GM19351 (cell line): Measurements from ENCODE around the gene MACROD2.

Experiments
- ATAC-seq: cut with Tn5 transposase; IDR thresholded peaks from one replicate; pipeline ENCODE4 v1.9.1; 2021; ENCODE audit warnings: mild to moderate bottlenecking, moderate library complexity; ENCODE audit not compliant: unreplicated experiment

Gene MACROD2

DNA sequence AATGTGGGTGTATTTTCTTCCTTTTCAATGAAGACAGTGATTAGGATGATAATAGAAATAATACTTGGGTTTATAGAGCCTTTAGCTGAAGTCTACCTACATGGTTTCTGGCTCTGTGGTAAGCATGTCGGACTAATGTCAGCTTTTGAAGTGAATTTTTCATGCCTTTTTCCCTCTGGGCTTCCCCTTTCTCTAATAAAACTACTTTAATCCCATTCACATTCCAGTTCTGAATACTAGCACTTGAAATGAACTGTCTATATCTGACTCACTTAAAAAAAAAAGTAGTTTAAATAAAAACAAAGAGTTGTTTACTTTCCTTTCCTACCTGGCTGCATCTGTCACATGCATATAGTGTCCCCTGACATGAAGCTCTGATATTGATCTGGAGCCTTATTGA lies 888.0 kb downstream of the MACROD2 start:
- ATAC-seq: no peak

DNA sequence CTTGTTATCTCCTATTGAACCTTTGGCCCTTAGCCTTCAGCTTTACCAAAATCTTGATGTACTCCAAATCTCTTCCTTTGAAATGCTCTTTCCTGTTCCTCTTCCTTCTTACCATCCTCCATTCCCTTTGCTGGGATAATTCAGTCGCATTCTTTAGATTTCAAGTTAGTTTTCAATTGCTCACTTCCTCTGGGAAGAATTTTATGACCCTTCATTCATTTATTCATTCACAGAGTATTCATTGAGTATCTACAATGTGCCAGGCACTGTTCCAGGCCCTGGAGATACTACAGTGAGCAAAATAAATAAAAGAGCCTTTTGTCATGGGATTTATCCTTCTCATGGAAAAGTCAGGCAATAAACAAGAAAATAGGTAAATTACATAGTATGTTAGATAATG lies 890.3 kb downstream of the MACROD2 start:
- ATAC-seq: no peak

DNA sequence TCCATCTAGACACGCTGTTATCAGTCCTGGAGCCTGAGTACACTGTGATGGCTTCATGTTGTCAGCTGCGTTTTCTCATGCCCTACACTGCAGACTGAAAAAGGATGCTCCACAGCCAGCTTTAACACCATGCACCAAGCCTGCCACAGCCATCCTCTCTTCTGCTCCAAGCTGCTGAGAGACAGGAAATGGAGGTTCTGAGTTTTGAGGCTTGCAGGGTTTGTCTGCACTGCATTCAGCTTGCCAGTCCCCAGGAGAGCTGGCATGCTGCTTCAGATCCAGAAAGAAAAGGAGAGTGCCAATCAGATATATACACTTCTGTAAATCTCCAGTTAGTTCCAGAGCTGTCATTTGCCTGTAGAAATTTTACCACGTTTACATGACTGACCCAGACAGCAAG lies 892.8 kb downstream of the MACROD2 start:
- no peak for ATAC-seq

DNA sequence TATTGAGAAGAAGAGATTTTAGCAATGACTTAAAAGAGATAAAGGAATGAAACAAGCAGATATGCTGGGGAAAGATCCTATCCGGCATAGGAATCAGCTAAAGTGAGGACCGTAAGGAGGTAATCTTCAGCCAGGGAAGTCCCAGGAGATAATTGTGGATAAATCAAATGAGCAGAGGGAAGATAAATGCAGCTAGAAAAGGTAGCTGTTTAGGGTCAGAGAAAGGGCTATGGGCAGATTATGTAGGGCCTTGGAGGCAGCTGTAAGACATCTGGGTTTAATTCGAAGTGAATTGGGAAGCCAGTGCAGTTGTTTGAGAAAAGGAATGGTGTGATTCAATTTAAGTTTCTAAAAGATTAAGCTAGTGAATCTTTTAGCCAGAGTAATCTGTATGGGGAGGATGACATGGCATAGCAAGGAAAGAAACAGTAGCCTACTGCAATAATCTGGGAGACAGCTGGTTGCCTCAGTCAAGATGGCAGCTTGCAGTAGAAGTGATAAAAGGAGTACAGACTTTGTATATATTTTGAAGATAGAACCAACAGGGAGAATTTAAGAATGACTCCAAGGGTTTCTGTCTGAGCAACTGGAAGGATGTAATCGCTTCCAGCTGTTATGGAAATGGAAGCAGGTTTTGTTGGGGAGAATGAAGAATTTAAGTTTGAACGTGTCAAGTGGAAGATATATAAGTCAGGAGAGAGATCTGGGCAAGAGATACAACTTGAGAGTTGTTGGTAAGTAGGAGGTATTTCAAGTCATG lies 894.4 kb downstream of the MACROD2 start:
- ATAC-seq: no peak

DNA sequence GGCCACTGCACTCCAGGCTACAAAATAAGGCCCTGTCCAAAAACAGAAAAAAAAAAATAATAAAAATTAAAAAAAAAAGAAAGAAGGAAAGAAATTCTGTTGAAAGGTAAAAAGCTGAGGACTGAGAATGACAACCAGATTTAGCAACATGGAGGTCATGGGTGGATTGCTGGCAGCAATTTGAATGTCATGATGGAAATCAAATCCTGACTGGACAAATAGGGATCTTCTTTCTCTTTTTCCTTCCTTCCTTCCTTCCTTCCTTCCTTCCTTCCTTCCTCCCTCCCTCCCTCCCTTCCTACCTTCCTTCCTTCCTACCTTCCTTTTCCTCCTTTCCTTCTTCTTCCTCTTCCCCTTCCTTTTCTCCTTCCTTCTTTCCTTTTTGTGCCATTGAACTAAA lies 895.4 kb downstream of the MACROD2 start:
- no peak for ATAC-seq

DNA sequence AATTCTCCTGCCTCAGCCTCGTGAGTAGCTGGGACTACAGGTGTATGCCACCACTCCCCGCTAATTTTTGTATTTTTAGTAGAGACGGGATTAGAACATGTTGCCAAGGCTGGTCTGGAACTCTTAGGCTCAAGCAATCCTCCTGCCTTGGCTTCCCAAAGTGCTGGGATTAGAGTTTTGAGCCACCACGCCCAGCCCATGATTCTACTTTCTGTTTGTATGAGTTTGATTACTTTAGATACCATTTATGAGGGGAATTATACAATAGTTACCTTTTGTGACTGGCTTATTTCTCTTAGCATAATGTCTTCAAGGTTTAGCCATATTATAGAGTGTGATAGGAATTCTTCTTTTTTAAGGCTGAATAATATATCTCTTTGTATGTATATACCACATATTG lies 897.5 kb downstream of the MACROD2 start:
- ATAC-seq: no peak

DNA sequence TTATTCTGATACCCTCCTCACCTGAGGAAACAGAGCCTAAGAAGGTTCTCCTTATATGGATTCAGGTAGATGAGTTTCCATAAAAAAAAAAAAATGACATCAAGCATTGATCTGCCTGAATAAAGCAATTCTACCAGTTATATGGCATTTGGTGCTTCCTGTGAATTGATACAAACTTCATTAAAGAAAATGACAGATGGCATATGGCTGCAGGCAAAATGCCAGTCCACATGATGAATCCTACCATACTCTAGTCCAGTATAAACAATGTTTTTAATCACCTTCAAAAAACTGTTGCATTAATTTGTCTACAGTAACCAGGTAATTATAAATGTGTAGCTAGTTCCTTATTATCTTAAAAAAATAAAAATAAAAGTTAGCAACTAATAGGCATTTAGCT lies 901.3 kb downstream of the MACROD2 start:
- ATAC-seq: no peak

DNA sequence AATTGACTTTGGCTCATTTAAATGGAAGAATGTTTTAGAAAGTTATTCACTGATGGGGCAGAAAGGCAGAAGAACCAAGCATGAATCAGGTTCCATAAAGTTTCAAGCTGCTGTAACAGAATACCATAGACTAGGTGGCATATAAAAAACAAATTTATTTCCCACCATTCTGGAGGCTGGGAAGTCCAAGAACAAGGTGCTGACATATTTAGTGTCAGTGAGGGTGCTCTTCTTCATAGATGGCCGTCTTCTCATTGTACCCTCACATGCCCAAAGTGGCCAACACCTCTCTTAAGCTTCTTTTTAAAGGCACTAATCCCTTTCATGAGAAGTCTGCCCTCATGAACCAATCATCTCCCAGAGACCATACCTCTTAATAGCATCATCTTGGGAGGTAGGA lies 902.3 kb downstream of the MACROD2 start:
- ATAC-seq: no peak

DNA sequence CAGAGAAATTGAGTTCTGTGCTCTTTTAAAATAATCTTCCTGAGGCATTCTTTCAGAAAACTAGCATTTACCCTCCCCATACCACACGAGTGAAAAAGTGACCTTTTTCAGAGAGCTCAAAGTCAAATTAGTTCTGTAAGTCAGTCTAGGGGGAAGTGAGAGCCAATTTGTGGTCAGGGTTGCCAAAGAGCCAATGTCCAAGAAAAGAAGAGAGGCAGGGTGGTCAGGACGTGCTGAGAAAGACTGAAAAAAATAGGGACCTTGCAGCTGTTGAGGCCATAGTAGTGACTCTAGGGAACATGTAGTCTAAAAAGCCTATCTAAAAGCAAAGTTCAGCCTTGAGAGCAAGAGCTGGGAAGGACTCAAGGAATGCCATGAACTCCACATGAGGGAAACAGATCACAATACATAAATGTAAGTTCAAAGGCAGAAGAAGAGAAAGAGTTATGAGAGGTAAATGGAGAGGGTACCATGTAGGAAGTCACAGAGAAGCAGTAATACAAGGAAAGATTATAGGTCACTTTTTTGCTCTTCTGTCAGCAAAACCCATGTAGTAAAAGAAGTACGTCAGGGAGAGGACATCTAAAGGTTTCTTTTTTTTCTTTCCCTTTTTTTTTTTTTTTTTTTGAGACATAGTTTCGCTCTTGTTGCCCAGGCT lies 907.2 kb downstream of the MACROD2 start:
- peak; percentile 98 for ATAC-seq

DNA sequence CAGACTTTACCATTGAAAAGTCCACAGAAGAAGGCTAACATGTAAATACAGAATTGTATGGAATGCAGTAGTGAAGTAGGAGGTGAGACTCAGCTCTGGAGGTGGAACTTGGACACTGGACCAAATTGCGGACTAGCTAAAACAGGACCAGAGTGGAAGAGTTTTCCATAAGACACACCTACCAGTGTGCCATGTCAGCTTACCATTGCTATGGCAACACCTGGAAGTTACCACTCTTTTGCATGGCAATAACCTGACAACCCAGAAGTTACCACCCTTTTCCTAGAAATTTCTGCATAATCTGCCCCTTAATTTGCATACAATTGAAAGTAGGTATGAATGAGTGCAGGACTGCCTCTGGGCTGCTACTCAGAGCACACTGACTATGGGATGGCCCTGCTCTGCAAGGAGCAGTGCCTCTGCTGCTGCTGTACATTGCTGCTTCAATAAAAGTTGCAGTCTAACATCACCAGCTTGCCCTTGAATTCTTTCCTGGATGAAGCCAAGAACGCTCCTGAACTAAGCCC lies 911.7 kb downstream of the MACROD2 start:
- ATAC-seq: no peak

DNA sequence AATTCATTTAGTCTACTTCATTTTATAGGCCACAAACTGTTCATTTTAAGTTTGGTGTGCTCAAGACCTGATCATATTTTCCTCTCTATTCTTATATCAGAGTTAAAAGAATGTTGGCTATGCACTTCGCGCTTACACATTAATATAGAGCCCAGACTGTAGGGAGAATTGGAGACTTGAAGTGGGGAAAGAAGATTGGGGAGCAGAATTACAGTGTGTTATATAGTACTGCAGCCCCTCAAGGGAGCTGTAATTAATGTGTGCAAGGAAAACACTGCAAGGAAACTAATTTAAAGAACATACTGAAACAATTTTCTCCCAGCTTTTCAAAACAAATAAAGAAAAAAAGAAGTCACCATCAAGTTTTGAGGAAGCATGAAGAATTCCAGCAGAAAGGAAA lies 914.8 kb downstream of the MACROD2 start:
- ATAC-seq: no peak

DNA sequence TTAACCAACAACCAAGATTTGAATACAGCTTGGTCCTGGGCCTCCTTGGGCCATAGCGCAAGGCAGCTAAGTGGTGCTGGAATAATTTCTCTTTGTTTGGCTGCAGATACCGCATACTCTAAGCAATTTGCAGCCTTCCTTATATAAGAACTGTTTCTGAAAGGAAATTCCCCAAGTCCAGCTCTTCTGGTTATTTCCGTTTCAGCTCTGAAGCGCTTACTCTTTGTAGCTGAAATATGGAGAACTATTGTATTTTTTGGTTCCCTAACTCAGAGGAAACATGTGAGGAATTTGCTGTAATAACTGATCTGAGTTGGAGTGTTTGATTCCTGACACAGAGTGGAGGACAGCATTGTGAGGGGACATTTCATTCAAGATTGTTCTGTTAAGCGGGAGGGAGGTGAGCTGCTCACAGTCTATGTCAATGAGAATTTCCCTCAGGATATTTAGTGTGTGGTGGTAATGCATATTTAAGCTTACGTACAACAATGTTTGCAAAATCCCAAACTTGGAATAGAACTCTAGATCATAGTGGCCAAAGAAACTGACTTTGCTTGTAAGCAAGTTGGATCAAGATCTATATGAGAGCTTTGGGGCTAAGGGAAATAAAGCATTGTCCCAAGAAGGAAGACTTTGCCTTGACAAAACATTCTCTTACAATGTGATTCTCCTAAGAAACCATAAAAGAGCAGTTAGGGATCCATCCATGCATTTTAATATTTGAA lies 918.7 kb downstream of the MACROD2 start:
- no peak for ATAC-seq

DNA sequence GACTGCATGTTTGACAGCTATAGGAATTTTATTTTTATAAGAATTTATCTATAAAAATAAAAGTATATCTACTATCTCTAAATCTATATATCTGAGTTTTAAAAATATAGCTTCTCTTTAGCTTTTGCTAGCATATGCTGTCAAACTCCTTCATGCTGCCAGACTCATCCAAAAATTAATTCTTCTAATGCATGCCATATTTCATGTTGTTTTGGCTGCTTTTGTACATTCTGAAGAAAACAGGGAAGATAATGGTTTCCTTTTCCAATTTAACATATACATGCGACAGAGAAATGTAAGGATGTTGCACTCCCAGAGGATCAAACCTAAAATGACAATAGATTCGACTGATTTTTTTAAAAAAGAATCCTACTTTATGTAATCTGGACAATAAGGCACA lies 919.3 kb downstream of the MACROD2 start:
- ATAC-seq: no peak

DNA sequence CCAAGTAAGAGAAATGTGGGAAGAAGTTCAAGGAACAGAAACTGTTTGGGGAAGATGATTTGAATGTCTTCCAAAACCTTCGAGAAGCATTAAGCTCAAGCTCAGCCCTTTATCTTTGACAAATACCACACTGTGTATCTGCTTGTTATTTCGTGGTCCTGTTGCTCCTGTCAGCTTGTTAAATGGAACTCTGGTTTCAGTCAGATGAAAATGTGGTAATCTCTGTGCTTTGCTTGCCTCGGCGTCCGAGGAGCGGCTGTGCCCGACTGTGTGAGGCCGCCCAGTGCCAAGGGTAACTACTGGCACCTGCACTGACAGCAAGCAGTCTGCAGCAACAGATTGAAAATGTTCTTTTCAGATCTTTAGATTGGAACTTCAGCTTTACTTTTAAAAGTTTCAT lies 920.0 kb downstream of the MACROD2 start:
- ATAC-seq: no peak

DNA sequence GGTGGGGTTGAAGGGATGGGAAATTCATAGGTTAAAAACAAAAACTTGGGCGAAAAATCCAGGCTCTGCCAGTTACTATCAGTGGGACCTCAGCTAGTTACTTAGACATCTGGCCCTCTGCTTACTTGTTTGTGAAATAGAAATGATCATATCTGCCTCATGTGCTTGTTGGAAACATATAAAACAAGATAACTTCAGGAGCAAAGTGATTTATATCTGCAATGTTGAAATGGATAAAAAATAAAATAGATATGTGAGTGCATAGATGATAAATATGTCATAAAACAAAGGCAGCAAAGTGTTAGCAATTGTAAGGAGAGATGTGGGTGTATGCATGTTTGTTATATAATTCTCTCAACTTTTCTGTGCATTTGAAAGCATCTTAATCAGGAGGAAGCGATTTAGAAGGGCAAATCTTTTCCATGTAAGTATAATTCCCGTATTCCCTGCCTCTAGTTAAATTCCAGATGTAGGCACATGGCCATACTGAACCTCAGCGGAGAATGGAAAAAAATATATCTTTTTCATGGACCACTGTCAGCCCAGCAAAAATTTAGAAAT lies 921.1 kb downstream of the MACROD2 start:
- no peak for ATAC-seq

DNA sequence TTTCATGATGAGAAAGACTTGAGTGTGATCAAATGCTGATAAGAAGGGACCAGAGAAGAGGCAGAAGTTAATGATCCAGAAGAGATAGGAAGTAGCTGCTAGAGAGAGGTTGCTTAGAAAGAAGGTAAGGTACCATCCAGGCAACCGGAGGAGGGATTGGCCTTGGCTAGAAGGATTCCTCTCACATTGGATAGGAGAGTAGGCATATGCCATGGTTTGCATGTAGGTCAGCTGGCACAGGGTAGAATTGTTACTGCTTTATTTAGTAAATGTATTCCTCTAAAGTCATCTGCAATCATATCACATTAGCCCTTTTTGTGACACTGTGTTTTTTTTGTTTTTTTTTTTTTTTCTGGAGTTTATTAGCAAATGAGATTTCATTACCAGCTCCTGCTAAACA lies 923.0 kb downstream of the MACROD2 start:
- no peak for ATAC-seq

DNA sequence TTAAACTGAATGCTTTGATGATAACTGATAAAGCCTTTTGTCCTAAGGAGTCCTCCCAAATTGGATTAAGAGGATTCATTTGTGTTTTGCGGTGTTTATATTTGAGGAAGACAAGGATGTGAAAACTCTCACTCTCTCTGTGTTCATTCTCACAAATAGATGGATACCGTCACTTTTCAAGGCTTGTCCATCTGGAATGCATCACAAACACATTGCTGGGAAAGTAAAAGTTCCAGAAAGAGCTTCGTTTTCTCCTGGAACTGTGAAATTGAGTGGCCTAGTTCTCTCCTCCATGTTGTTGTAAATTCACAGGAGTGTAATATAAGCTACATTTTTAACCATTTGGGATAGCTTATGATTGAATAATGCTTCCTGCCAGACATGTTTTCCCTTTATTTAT lies 923.7 kb downstream of the MACROD2 start:
- no peak for ATAC-seq

DNA sequence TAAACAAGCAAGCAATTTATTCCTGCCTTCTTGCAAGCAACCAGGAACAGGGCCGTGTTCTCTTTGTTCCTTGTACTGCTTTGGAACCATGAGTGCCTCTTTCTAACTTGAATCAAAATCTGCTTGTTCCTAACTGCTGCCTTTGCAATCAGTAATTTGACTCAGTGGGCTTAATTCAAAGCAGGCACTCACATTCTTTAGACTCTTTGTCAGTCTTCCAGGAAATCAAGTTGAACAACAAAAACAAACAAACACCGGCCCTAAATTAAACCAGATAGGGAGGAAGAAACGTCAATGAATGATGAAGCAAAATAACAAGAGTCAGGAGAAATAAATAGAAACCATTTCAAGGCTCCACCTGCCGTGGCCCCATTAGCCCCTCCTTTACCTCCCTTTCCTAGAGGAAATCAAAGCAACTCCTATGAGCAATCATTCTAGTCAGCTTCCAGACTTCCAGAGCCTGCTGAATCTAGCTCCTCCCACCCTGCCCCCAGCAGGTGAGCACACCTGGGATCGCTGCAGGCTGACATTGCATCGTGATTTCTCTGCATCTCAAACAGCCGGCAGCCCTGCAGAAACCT lies 924.3 kb downstream of the MACROD2 start:
- no peak for ATAC-seq

DNA sequence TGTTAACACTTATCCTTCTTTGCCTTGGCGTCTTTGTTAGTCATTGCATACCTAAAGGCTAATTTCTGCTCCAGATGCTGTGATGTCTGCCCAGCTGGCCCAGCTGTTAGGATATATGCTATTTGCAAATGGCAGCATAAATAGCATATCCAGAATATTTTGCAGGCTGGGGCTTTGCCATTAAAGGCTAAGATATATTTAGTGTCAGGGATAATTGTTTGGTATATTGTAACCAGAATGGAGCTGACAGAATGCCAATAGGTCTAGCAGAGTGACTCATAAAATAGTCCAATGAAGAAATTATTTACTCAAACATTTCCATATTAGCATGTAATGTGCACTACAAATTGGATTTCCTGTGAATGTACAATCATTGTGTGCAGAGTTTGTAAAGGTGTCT lies 926.2 kb downstream of the MACROD2 start:
- ATAC-seq: no peak

DNA sequence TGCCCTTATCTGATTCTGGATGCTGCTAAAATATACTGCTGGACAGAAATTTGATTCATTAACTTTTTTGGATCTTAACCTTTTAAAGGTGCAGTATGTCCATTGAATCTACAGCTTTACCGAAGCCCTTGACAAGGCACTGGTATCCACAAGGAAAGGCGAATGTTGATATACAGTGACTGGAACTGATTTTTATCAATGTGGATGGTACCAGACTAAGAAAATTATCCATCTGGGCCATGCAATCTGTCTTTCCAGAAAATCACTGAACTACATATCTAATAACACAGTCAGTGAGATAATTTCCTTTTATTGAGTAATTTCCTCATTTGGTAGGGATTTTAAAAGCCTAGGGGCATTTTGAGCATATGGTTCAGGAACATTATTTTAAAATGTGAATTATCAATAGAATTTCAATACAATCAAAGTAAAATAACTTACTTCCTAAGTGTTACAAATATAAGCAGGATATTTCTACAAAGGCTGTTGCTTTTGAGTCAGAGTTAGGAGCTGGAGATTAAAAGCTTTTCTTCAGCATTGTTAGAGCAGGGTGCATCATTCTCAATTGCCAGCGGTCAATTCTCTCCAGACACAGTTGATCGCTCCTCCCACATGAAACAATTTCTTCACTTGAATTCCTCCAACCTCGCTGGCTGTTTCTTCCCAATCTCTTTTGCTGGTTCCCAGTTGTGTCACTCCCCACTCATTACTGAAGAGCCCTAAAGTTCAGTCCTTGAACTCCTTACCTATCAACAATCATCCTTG lies 927.4 kb downstream of the MACROD2 start:
- ATAC-seq: no peak
